ENCODE measurements around the gene TMSB4X. TPM values are rescaled to one million over a fixed set of nuclear protein-coding genes. Genes with fewer than 3 reads are reported as not detected.

TMSB4X gene
- 15,561 and 16,202 TPM in 2 replicates for total RNA-seq

GRCh38 chrX:12974796-12975669 is at the start of gene TMSB4X:
Gene TMSB4X (plus strand): TSS chrX:12975110.

Other genes starting within 250 kb of the TMSB4X start
- 31.1 and 38.9 TPM in 2 replicates for gene PRPS2, start 183.7 kb upstream of the TMSB4X start, total RNA-seq
- not detected in 2 replicates for gene TLR7, start 108.0 kb upstream of the TMSB4X start, total RNA-seq
- gene TLR8, start 68.5 kb upstream of the TMSB4X start, total RNA-seq: not detected in 2 replicates
- gene FAM9C, start 69.5 kb downstream of the TMSB4X start, total RNA-seq: not detected in 2 replicates